A673 (cell line): ENCODE data around the gene FAM163B. TPM values are rescaled to one million over a fixed set of nuclear protein-coding genes. Genes with fewer than 3 reads are reported as not detected.

Experiments
- BruUV-seq: library from RNA; stranded (reverse); fragments of 400-500 nt; replicated peaks from 2 replicates; lab custom pipeline; 2021; lab: Mats Ljungman, UMichigan
- CTCF ChIA-PET: fragments of 300-600 bp; sonication (Branson Sonifier 250); formaldehyde crosslinking; loops from one replicate; lab custom pipeline; 2022; ENCODE audit warnings: antibody characterized with exemption; lab: Charles Lee
- POLR2A ChIA-PET: fragments of 300-600 bp; sonication (Branson Sonifier 250); formaldehyde crosslinking; loops from one replicate; lab custom pipeline; 2022; ENCODE audit warnings: antibody characterized with exemption; ENCODE audit not compliant: low non-redundant PET; lab: Charles Lee
- DNase-seq: peaks from one replicate; pipeline ENCODE4 v3.0.0-alpha.2; 2015; ENCODE audit warnings: low spot score
- H3K27ac ChIP-seq: fragments of 200-600 bp; sonication (generic); 2 replicates; pipeline ENCODE4 v1.5.1; 2016; ENCODE audit warnings: mixed run types, low read depth, mild to moderate bottlenecking, mixed read lengths, antibody characterized with exemption, low read length; ENCODE audit not compliant: poor library complexity, severe bottlenecking
- H3K27me3 ChIP-seq: fragments of 200-600 bp; sonication (generic); replicated peaks from 2 replicates; pipeline ENCODE4 v1.6.1; 2017; ENCODE audit warnings: mixed run types, low read depth, mild to moderate bottlenecking, mixed read lengths, antibody characterized with exemption, low read length; ENCODE audit not compliant: insufficient read depth, poor library complexity
- H3K36me3 ChIP-seq: fragments of 200-600 bp; sonication (generic); 2 replicates; pipeline ENCODE4 v1.6.1; 2016; ENCODE audit warnings: mixed run types, mild to moderate bottlenecking, mixed read lengths, antibody characterized with exemption, low read length; ENCODE audit not compliant: insufficient read depth, poor library complexity, severe bottlenecking
- H3K4me1 ChIP-seq: fragments of 200-600 bp; sonication (generic); 2 replicates; pipeline ENCODE4 v1.6.1; 2017; ENCODE audit warnings: mixed run types, mild to moderate bottlenecking, mixed read lengths, antibody characterized with exemption, low read length; ENCODE audit not compliant: insufficient read depth, poor library complexity, severe bottlenecking
- H3K4me3 ChIP-seq: fragments of 200-600 bp; sonication (generic); 2 replicates; pipeline ENCODE4 v1.5.1; 2016; ENCODE audit warnings: low read depth, mixed run types, mild to moderate bottlenecking, mixed read lengths, low read length; ENCODE audit not compliant: poor library complexity, severe bottlenecking
- H3K9me3 ChIP-seq: fragments of 200-600 bp; sonication (generic); 2 replicates; pipeline ENCODE4 v1.6.1; 2016; ENCODE audit warnings: mixed run types, low read depth, mild to moderate bottlenecking, mixed read lengths, antibody characterized with exemption, low read length; ENCODE audit not compliant: poor library complexity, severe bottlenecking
- EZH2 ChIP-seq: fragments of 200-600 bp; sonication (generic); IDR thresholded peaks from 2 replicates; pipeline ENCODE4 v1.6.1; 2017; ENCODE audit warnings: borderline replicate concordance, low read depth, mild to moderate bottlenecking, mixed read lengths, antibody characterized with exemption, low read length; ENCODE audit not compliant: poor library complexity, severe bottlenecking
- intact Hi-C: fragments of 100-400 bp; cut with micrococcal nuclease; formaldehyde crosslinking; loops from one replicate; pipeline ENCODE4 v1.10.0; 2022; ENCODE audit not compliant: unreplicated experiment
- total RNA-seq: library from RNA; stranded (reverse); gene quantifications from 2 replicates; pipeline ENCODE4 v1.2.3, GENCODE V29; 2021
- TF ChIP-seq, protein P1 (sequence below): fragments of 300-800, 200-600 bp; sonication (generic); conservative IDR thresholded peaks from 2 replicates; pipeline ENCODE4 v1.5.1; 2017; ENCODE audit warnings: low read depth, mild to moderate bottlenecking, antibody characterized with exemption, low read length, moderate library complexity, mixed read lengths

The FAM163B gene
- total RNA-seq, 1 experiment from 2014 or later = not detected

- Histone ChIP-seq H3K27me3 (no peaks in the 10 kb centered on the region), H3K4me3 (no peak overlapping the region), H3K9me3 (peaks cover 19% of the 10 kb centered on the region), H3K27ac (no peak overlapping the region), H3K36me3 (no peaks in the 10 kb centered on the region), H3K4me1 (peaks cover 9% of the 10 kb centered on the region)
- TF ChIP-seq, protein P1, sequence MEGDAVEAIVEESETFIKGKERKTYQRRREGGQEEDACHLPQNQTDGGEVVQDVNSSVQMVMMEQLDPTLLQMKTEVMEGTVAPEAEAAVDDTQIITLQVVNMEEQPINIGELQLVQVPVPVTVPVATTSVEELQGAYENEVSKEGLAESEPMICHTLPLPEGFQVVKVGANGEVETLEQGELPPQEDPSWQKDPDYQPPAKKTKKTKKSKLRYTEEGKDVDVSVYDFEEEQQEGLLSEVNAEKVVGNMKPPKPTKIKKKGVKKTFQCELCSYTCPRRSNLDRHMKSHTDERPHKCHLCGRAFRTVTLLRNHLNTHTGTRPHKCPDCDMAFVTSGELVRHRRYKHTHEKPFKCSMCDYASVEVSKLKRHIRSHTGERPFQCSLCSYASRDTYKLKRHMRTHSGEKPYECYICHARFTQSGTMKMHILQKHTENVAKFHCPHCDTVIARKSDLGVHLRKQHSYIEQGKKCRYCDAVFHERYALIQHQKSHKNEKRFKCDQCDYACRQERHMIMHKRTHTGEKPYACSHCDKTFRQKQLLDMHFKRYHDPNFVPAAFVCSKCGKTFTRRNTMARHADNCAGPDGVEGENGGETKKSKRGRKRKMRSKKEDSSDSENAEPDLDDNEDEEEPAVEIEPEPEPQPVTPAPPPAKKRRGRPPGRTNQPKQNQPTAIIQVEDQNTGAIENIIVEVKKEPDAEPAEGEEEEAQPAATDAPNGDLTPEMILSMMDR = no peak
- no peak for TF ChIP-seq EZH2
- DNase-seq = no peak
- intact Hi-C loops = loop anchor here (10.0 kb wide), 1 partner anchor 124 kb away; no protein-coding TSS in a partner anchor
- no TSS peak for BruUV-seq
- POLR2A ChIA-PET = no interaction called here
- CTCF ChIA-PET = no interaction called here
Measured at GRCh38 chr9:133600739-133601138, 8.4 kb downstream of the FAM163B start.

- TF ChIP-seq, protein P1 = no peak
- no peak for TF ChIP-seq EZH2
- H3K4me1 ChIP-seq = peaks cover 6% of the 10 kb centered on the region
- ChIA-PET POLR2A (no interaction called here), CTCF (no interaction called here)
- BruUV-seq = no TSS peak
- peaks cover 19% of the 10 kb centered on the region for H3K9me3 ChIP-seq
- no peak overlapping the region for H3K4me3 ChIP-seq
- H3K36me3 ChIP-seq = no peaks in the 10 kb centered on the region
- no peaks in the 10 kb centered on the region for H3K27me3 ChIP-seq
- no peak for DNase-seq
- no peak overlapping the region for H3K27ac ChIP-seq
- intact Hi-C loops = loop anchor here (10.0 kb wide), 1 partner anchor 125 kb away; no protein-coding TSS in a partner anchor
Measured at GRCh38 chr9:133599470-133600173, 9.6 kb downstream of the FAM163B start.

DNA sequence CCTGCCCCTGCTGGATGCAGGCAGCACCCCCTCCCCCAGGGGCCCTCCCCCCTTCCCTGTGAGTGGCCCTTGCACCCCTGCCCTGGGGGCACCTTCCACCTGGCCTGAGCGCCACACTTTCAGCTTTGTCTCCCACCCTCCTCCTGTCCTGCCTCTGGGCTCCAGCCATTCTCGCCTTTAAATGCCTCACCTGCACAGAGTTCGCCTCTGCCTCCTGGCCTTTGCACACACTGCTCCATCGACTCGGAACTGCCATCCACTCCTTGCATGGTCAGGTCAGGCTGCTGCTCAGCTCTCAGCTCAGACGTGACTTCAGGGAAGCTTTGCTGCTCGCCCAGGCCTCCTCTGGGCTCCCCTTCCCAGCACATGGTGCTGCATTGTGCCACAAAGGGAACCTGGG lies 10.2 kb downstream of the FAM163B start:
- no peaks in the 10 kb centered on the region for H3K27me3 ChIP-seq
- CTCF ChIA-PET = no interaction called here

More for the DNA sequence above, 10.2 kb downstream of the FAM163B start:
- H3K27ac ChIP-seq = no peak overlapping the region
- no peaks in the 10 kb centered on the region for H3K4me1 ChIP-seq
- DNase-seq = no peak
- H3K36me3 ChIP-seq = no peaks in the 10 kb centered on the region
- POLR2A ChIA-PET = no interaction called here
- intact Hi-C loops = no loop called here
- peaks cover 19% of the 10 kb centered on the region for H3K9me3 ChIP-seq
- TF ChIP-seq EZH2 = no peak
- TF ChIP-seq, protein P1 = no peak
- BruUV-seq = no TSS peak
- no peak overlapping the region for H3K4me3 ChIP-seq
